22Rv1 (cell line): ENCODE results near the gene C12orf60.

Experiments used
- ZFX ChIP-seq: fragments of 450-650 bp; IDR thresholded peaks from 2 replicates; pipeline ENCODE4 v1.6.1; 2017; ENCODE audit warnings: antibody characterized with exemption, borderline replicate concordance
- TF ChIP-seq, protein P1 (sequence below): fragments of 450-650 bp; IDR thresholded peaks from 2 replicates; pipeline ENCODE4 v1.5.1; 2017; ENCODE audit warnings: mild to moderate bottlenecking

DNA sequence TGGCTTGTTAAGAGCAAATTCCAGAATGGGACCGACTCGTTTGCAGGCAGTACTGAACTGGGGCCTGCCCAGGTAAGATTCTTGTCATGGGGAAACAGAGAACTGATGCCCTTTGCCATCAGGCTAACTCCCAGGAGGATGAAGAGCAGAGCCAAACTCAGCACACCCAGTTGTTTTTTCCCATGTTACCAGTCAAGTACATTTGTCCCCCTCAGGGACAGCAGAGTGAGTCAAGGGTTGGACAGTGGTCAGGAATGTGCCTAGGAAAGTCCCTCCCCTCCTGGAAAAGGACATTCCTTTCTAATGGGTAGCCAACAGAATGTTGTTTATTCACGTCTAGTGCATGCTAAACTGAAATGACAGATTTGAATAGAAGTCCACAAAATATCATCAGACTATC, 38.3 kb downstream of the C12orf60 start:
- TF ChIP-seq, protein P1, sequence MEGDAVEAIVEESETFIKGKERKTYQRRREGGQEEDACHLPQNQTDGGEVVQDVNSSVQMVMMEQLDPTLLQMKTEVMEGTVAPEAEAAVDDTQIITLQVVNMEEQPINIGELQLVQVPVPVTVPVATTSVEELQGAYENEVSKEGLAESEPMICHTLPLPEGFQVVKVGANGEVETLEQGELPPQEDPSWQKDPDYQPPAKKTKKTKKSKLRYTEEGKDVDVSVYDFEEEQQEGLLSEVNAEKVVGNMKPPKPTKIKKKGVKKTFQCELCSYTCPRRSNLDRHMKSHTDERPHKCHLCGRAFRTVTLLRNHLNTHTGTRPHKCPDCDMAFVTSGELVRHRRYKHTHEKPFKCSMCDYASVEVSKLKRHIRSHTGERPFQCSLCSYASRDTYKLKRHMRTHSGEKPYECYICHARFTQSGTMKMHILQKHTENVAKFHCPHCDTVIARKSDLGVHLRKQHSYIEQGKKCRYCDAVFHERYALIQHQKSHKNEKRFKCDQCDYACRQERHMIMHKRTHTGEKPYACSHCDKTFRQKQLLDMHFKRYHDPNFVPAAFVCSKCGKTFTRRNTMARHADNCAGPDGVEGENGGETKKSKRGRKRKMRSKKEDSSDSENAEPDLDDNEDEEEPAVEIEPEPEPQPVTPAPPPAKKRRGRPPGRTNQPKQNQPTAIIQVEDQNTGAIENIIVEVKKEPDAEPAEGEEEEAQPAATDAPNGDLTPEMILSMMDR, result no peak
- TF ChIP-seq ZFX, result no peak
